LNCaP clone FGC (cell line): Measurements from ENCODE around the gene LRRC4C.

ENCODE experiments used
- DNase-seq: peaks from one replicate; pipeline ENCODE4 v3.0.0-alpha.2; 2011; ENCODE audit warnings: low read depth
- H3K4me3 ChIP-seq: 2 replicates; pipeline ENCODE4 v1.5.1; 2011; ENCODE audit warnings: mild to moderate bottlenecking, low read depth, low read length, control low read depth
- CTCF ChIP-seq: IDR thresholded peaks from 2 replicates; pipeline ENCODE4 v1.5.1; 2012; ENCODE audit warnings: mild to moderate bottlenecking; ENCODE audit not compliant: control insufficient read depth, insufficient read depth; ENCODE audit errors: extremely low read depth

Gene LRRC4C

GRCh38 chr11:41486424-41486823 is 27.0 kb upstream of the LRRC4C start:
- no peak for DNase-seq
- TF ChIP-seq CTCF = no peak
- no peak overlapping the region for H3K4me3 ChIP-seq

GRCh38 chr11:41483956-41484355 is 24.5 kb upstream of the LRRC4C start:
- DNase-seq = no peak

GRCh38 chr11:41479179-41479578 is 19.7 kb upstream of the LRRC4C start:
- no peak for TF ChIP-seq CTCF
- no peak for DNase-seq
- no peak overlapping the region for H3K4me3 ChIP-seq

More at GRCh38 chr11:41483956-41484355, 24.5 kb upstream of the LRRC4C start:
- H3K4me3 ChIP-seq = no peak overlapping the region
- no peak for TF ChIP-seq CTCF

- no peak for DNase-seq
- no peak overlapping the region for H3K4me3 ChIP-seq
- peak; percentile 52 for TF ChIP-seq CTCF
These were observed 1.7 kb upstream of the LRRC4C start for GRCh38 chr11:41461057-41461681.

- no peak overlapping the region for H3K4me3 ChIP-seq
- no peak for DNase-seq
- TF ChIP-seq CTCF = no peak
These were observed 811 bp downstream of the LRRC4C start for GRCh38 chr11:41458641-41459040.

- no peak overlapping the region for H3K4me3 ChIP-seq
- no peak for DNase-seq
- TF ChIP-seq CTCF = no peak
These were observed 1.3 kb downstream of the LRRC4C start for GRCh38 chr11:41458154-41458553.

GRCh38 chr11:41457216-41458014 is 2.0 kb downstream of the LRRC4C start:
- TF ChIP-seq CTCF = no peak
- DNase-seq = peak; percentile 59
- H3K4me3 ChIP-seq = no peak overlapping the region
